Stomach (tissue), 4 donors: ENCODE measurements around the gene SDCBP2.

Experiments
- EP300 ChIP-seq: sonication (generic); formaldehyde crosslinking; IDR thresholded peaks from one replicate; pipeline ENCODE4 v1.6.1; 2017; ENCODE audit warnings: antibody characterized with exemption
- POLR2A ChIP-seq, 4 donors: fragments of 450-650 bp; IDR thresholded peaks; one replicate each; pipeline ENCODE4 v1.6.1; 2016; ENCODE audit warnings: antibody characterized with exemption in 4 of 4, control low read depth in 2 of 4, mild to moderate bottlenecking in 1 of 4, moderate library complexity in 1 of 4
- TF ChIP-seq, protein P1 (sequence below), 7 experiments: fragments of 450-650 bp in 4 of 7; fragments of 200-600 bp in 3 of 7; sonication (generic) in 3 of 7; IDR thresholded peaks; one replicate each; pipeline ENCODE4 v1.5.1; 2016 to 2019; ENCODE audit warnings: antibody characterized with exemption in 7 of 7, control low read depth in 2 of 7, mild to moderate bottlenecking in 1 of 7

DNA sequence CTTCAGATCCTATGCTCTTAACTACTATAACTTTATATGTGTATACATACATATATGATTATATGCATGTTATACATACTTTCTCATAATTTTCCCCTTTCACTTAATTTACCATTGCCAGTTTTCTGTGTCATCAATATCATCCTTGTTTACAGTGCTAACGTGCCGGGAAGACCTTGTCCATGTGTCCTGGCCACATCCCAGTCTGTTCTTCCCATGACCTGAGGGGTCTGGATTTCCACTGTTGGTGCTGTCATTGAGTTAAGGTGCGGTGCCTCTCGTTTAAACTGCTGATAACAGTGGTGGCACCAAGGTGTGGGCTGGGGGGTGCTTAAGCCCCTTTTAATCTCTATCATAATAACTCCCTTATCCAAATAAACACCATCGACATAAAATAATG is 8.5 kb upstream of the SDCBP2 start:
- TF ChIP-seq POLR2A (IDR thresholded peaks at IDR 0.05) (no peak), EP300 (no peak)
- TF ChIP-seq, protein P1, sequence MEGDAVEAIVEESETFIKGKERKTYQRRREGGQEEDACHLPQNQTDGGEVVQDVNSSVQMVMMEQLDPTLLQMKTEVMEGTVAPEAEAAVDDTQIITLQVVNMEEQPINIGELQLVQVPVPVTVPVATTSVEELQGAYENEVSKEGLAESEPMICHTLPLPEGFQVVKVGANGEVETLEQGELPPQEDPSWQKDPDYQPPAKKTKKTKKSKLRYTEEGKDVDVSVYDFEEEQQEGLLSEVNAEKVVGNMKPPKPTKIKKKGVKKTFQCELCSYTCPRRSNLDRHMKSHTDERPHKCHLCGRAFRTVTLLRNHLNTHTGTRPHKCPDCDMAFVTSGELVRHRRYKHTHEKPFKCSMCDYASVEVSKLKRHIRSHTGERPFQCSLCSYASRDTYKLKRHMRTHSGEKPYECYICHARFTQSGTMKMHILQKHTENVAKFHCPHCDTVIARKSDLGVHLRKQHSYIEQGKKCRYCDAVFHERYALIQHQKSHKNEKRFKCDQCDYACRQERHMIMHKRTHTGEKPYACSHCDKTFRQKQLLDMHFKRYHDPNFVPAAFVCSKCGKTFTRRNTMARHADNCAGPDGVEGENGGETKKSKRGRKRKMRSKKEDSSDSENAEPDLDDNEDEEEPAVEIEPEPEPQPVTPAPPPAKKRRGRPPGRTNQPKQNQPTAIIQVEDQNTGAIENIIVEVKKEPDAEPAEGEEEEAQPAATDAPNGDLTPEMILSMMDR (IDR thresholded peaks at IDR 0.05), result no peak
